Omental fat pad (tissue), 4 donors: Measurements from ENCODE around the gene HSF2. TPM values are rescaled to one million over a fixed set of nuclear protein-coding genes. Genes with fewer than 3 reads are reported as not detected.

Experiments
- ATAC-seq: fragments of 150-250 bp; one replicate; pipeline ENCODE4 v1.9.1; 2016; ENCODE audit warnings: mild to moderate bottlenecking, moderate library complexity; ENCODE audit not compliant: low FRiP score
- DNase-seq: peaks from one replicate; pipeline ENCODE4 v3.0.0-alpha.2; 2019; ENCODE audit warnings: low spot score
- CTCF ChIP-seq, 3 donors: fragments of 450-650 bp; IDR thresholded peaks; one replicate each; pipeline ENCODE4 v1.5.1; 2016 to 2017; ENCODE audit warnings: antibody characterized with exemption in 3 of 3, mild to moderate bottlenecking in 3 of 3, moderate library complexity in 2 of 3
- total RNA-seq, 4 donors: library from RNA; depleted of rRNA; stranded (reverse); fragments of >200 nt; gene quantifications; one replicate each; pipeline ENCODE4 v1.1.0, GENCODE V29; 2016

Gene HSF2
- total RNA-seq, 4 donors from 2014 or later, result 8.9 to 19.5 (median 13.5) TPM

GRCh38 chr6:122385857-122386612, 13.4 kb upstream of the HSF2 start:
- DNase-seq (no peak), ATAC-seq (no peak)
- no peak for TF ChIP-seq CTCF (IDR thresholded peaks at IDR 0.05)

- DNase-seq (no peak), ATAC-seq (no peak)
- no peak for TF ChIP-seq CTCF (IDR thresholded peaks at IDR 0.05)
Observed at GRCh38 chr6:122388945-122389344, 10.5 kb upstream of the HSF2 start.

- DNase-seq (no peak), ATAC-seq (no peak)
- TF ChIP-seq CTCF (IDR thresholded peaks at IDR 0.05), result no peak
Observed at GRCh38 chr6:122389704-122390372, 9.6 kb upstream of the HSF2 start.

- no peak for DNase-seq
- TF ChIP-seq CTCF (IDR thresholded peaks at IDR 0.05), result no peak
- ATAC-seq, result no peak
Observed at GRCh38 chr6:122392564-122393350, 6.7 kb upstream of the HSF2 start.

GRCh38 chr6:122393351-122393896, 6.0 kb upstream of the HSF2 start:
- DNase-seq (no peak), ATAC-seq (no peak)
- TF ChIP-seq CTCF (IDR thresholded peaks at IDR 0.05), result no peak

- no peak for TF ChIP-seq CTCF (IDR thresholded peaks at IDR 0.05)
- ATAC-seq, result no peak
- no peak for DNase-seq
Observed at GRCh38 chr6:122394016-122394415, 5.4 kb upstream of the HSF2 start.
